GM12891 (cell line): ENCODE measurements around the gene LYRM4.

ENCODE experiments used
- POLR2A ChIP-seq: IDR thresholded peaks from 2 replicates; pipeline ENCODE4 v1.6.1; 2011; ENCODE audit warnings: low read depth, low read length, control low read depth
- POLR2AphosphoS5 ChIP-seq: IDR thresholded peaks from 2 replicates; pipeline ENCODE4 v1.6.1; 2011; ENCODE audit warnings: low read depth, low read length, control low read depth
- TAF1 ChIP-seq: IDR thresholded peaks from 2 replicates; pipeline ENCODE4 v1.6.1; 2011; ENCODE audit warnings: low read depth, low read length, control low read depth

DNA sequence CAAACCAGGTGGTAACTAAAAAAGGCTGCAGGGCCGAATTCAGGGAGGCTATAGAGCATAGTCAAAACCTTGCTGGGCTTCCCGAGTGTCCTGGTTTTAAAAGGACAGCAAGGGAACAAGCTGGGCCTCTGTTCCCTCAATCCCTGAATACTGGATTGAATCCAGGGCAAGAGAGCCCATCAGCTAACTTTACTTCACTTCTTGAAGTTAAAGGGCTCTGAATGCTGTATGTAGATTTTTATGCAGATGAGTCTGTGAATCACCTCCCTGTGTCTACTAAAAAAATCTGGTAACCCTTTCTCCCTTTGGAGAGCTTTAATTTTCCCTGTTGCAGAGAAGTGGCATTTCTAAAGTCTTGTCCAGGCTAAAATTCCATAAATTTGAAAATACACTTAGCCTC lies 29.5 kb downstream of the LYRM4 start:
- TF ChIP-seq POLR2A (no peak), POLR2AphosphoS5 (no peak), TAF1 (no peak)
